PFSK-1 (cell line): ENCODE data around the gene MSMP.

Source experiments
- POLR2AphosphoS5 ChIP-seq: IDR thresholded peaks from 2 replicates; pipeline ENCODE4 v1.6.1; 2012; ENCODE audit warnings: low read depth, mild to moderate bottlenecking, control low read depth, low read length, moderate library complexity
- SIN3A ChIP-seq: IDR thresholded peaks from 2 replicates; pipeline ENCODE4 v1.6.1; 2012; ENCODE audit warnings: mild to moderate bottlenecking, low read length, moderate library complexity, borderline replicate concordance; ENCODE audit not compliant: insufficient read depth
- TAF1 ChIP-seq: IDR thresholded peaks from 2 replicates; pipeline ENCODE4 v1.6.1; 2012; ENCODE audit warnings: low read length, control low read depth, borderline replicate concordance; ENCODE audit not compliant: insufficient read depth
- TF ChIP-seq, protein P1 (sequence below), 2 experiments: IDR thresholded peaks; 2 replicates each; pipeline versions ENCODE4 v1.6.1 to v1.8.0; 2011 to 2012; ENCODE audit warnings: low read depth in 2 of 2, low read length in 2 of 2, control low read depth in 1 of 2, inconsistent platforms in 1 of 2, mild to moderate bottlenecking in 1 of 2, moderate library complexity in 1 of 2; ENCODE audit not compliant: insufficient read depth in 1 of 2

DNA sequence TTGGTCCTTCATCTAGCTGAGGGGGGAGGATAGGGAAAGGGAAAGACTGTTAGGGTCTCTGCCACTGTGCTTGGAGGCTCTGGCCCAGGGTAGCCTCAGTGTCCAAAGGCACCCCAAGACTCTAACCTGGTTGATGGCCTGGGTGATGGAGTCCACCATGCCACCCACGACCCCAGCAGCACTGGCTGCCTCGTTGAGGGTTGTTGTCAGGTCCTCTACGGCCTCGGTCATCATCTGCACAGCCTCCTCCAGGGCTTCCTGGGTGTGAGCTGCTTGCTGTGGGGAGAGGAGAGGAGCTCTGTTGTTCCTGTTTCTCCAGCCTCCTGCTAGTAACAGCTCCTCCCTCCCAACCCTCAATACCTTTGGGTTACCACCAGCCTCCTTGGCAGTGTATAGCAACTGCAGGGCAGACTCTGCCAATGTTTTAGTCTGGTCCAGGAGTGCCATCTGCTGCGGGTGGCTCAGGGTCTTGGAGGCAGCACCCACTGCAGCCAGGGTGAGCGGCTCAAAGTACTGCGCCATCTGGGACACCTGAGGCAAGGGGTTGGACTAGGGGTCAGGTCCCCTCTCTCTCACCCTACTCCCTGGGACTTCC, 48.1 kb downstream of the MSMP start:
- TF ChIP-seq, protein P1, sequence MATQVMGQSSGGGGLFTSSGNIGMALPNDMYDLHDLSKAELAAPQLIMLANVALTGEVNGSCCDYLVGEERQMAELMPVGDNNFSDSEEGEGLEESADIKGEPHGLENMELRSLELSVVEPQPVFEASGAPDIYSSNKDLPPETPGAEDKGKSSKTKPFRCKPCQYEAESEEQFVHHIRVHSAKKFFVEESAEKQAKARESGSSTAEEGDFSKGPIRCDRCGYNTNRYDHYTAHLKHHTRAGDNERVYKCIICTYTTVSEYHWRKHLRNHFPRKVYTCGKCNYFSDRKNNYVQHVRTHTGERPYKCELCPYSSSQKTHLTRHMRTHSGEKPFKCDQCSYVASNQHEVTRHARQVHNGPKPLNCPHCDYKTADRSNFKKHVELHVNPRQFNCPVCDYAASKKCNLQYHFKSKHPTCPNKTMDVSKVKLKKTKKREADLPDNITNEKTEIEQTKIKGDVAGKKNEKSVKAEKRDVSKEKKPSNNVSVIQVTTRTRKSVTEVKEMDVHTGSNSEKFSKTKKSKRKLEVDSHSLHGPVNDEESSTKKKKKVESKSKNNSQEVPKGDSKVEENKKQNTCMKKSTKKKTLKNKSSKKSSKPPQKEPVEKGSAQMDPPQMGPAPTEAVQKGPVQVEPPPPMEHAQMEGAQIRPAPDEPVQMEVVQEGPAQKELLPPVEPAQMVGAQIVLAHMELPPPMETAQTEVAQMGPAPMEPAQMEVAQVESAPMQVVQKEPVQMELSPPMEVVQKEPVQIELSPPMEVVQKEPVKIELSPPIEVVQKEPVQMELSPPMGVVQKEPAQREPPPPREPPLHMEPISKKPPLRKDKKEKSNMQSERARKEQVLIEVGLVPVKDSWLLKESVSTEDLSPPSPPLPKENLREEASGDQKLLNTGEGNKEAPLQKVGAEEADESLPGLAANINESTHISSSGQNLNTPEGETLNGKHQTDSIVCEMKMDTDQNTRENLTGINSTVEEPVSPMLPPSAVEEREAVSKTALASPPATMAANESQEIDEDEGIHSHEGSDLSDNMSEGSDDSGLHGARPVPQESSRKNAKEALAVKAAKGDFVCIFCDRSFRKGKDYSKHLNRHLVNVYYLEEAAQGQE (IDR thresholded peaks at IDR 0.05; ENCODE audit: insufficient read depth in 1 of 2, low read depth in 2 of 2, low read length in 2 of 2), result no peak
- TF ChIP-seq POLR2AphosphoS5, result no peak
- TF ChIP-seq TAF1, result no peak
- no peak for TF ChIP-seq SIN3A
